ENCODE data around the gene CDON.

CDON gene

DNA sequence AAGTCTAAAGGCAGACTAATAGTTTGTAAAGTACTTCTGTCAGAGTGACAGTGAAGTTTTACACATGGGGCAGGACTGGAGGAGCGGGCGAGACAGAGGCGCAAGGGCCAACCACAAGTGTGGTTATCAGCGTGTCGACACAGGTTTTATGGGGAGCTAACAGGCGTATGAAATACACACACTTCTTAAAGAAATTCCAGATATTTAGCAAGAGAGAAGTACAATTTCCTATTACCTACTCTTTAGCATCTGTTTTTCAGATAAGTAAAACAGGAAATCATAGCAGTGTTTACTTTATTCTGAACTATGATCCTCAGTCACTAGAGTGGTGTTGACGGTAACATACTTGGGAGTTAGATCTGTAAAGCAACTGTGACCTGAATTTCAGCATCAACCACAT lies 94.3 kb downstream of the CDON start:
- no peaks in the 10 kb centered on the region for H3K9me3 ChIP-seq (ENCODE audit: insufficient read depth, low read length, severe bottlenecking)
- TF ChIP-seq, protein P1, sequence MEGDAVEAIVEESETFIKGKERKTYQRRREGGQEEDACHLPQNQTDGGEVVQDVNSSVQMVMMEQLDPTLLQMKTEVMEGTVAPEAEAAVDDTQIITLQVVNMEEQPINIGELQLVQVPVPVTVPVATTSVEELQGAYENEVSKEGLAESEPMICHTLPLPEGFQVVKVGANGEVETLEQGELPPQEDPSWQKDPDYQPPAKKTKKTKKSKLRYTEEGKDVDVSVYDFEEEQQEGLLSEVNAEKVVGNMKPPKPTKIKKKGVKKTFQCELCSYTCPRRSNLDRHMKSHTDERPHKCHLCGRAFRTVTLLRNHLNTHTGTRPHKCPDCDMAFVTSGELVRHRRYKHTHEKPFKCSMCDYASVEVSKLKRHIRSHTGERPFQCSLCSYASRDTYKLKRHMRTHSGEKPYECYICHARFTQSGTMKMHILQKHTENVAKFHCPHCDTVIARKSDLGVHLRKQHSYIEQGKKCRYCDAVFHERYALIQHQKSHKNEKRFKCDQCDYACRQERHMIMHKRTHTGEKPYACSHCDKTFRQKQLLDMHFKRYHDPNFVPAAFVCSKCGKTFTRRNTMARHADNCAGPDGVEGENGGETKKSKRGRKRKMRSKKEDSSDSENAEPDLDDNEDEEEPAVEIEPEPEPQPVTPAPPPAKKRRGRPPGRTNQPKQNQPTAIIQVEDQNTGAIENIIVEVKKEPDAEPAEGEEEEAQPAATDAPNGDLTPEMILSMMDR (IDR thresholded peaks at IDR 0.05; ENCODE audit: borderline replicate concordance, extremely low read depth, low read length, poor library complexity, severe bottlenecking): no peak
- TF ChIP-seq EZH2 (IDR thresholded peaks at IDR 0.05; ENCODE audit: borderline replicate concordance, low read depth, low read length, severe bottlenecking): no peak
- no peaks in the 10 kb centered on the region for H3K79me2 ChIP-seq (ENCODE audit: insufficient read depth, low read length)
- H3K27me3 ChIP-seq (ENCODE audit: insufficient read depth, low read length, poor library complexity): no peaks in the 10 kb centered on the region
- no peak overlapping the region for H3K27ac ChIP-seq (ENCODE audit: low read length)
- no peaks in the 10 kb centered on the region for H3K36me3 ChIP-seq (ENCODE audit: insufficient read depth, low read length)
- H3K4me1 ChIP-seq (ENCODE audit: insufficient read depth, low read length): no peaks in the 10 kb centered on the region; the same call in 1 of the 2 replicates
- no peak overlapping the region for H3K4me3 ChIP-seq (ENCODE audit: low read depth in 1 of 2, low read length in 2 of 2)
- H4K20me1 ChIP-seq (ENCODE audit: insufficient read depth, low read length): no peaks in the 10 kb centered on the region
- ATAC-seq (ENCODE audit: insufficient read depth, low read depth) (peak; percentile 77), DNase-seq (peak; percentile 33)
- H2AFZ ChIP-seq (ENCODE audit: low read depth, low read length): no peak overlapping the region
- H3K9ac ChIP-seq (ENCODE audit: low read depth, low read length): no peak overlapping the region
- H3K4me2 ChIP-seq (ENCODE audit: insufficient read depth, low read length): no peak overlapping the region

DNA sequence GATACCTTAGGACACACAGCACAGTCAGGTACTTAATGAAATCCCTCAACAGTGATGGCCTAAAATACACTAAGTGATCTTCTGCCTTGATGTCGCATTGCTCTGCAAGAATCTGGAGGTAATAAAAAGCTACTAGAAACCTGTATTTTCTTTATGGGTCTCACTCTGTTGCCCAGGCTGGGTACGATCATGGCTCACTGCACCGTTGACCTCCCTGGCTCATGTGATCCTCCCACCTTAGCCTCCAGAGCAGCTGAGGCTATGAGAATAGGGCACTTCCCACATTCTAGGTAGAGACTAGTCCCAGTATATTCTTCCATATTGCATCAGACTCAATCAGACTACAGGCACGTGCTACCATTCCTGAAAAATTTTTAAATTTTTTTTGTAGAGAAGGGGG lies 95.2 kb downstream of the CDON start:
- ATAC-seq (ENCODE audit: insufficient read depth, low read depth): no peak
- Histone ChIP-seq H3K4me1 (ENCODE audit: insufficient read depth, low read length) (no peaks in the 10 kb centered on the region; the same call in 1 of the 2 replicates), H2AFZ (ENCODE audit: low read depth, low read length) (no peak overlapping the region), H4K20me1 (ENCODE audit: insufficient read depth, low read length) (no peaks in the 10 kb centered on the region), H3K79me2 (ENCODE audit: insufficient read depth, low read length) (no peaks in the 10 kb centered on the region), H3K4me3 (ENCODE audit: low read depth in 1 of 2, low read length in 2 of 2) (no peak overlapping the region), H3K9ac (ENCODE audit: low read depth, low read length) (no peak overlapping the region), H3K27me3 (ENCODE audit: insufficient read depth, low read length, poor library complexity) (no peaks in the 10 kb centered on the region), H3K9me3 (ENCODE audit: insufficient read depth, low read length, severe bottlenecking) (no peaks in the 10 kb centered on the region), H3K36me3 (ENCODE audit: insufficient read depth, low read length) (no peaks in the 10 kb centered on the region), H3K4me2 (ENCODE audit: insufficient read depth, low read length) (no peak overlapping the region), H3K27ac (ENCODE audit: low read length) (no peak overlapping the region)
- TF ChIP-seq, protein P1 (IDR thresholded peaks at IDR 0.05; ENCODE audit: borderline replicate concordance, extremely low read depth, low read length, poor library complexity, severe bottlenecking): no peak
- no peak for TF ChIP-seq EZH2 (IDR thresholded peaks at IDR 0.05; ENCODE audit: borderline replicate concordance, low read depth, low read length, severe bottlenecking)
- no peak for DNase-seq

DNA sequence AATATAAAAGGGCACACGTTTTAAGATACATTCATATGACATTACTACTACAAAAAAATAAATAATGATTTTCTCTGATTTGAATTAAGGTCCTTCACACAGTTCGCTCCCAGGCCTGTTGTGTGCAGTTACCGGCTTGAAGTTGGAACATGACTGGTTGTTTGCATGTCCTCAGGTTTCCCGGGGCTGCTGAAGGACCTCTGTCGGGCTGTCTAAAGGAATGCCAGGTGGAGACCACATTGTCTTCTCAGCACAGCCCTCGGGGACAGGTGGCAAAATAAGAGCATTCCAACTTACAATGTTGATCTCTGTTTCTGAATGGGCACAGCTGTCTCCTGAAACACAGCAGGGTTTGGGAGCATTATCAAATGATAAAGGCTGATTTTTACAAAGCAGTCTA lies 101.9 kb downstream of the CDON start:
- Histone ChIP-seq H3K4me2 (ENCODE audit: insufficient read depth, low read length) (no peak overlapping the region), H3K9me3 (ENCODE audit: insufficient read depth, low read length, severe bottlenecking) (no peaks in the 10 kb centered on the region), H3K36me3 (ENCODE audit: insufficient read depth, low read length) (no peaks in the 10 kb centered on the region), H2AFZ (ENCODE audit: low read depth, low read length) (no peak overlapping the region), H4K20me1 (ENCODE audit: insufficient read depth, low read length) (no peaks in the 10 kb centered on the region), H3K79me2 (ENCODE audit: insufficient read depth, low read length) (no peaks in the 10 kb centered on the region), H3K9ac (ENCODE audit: low read depth, low read length) (no peak overlapping the region), H3K4me3 (ENCODE audit: low read depth in 1 of 2, low read length in 2 of 2) (no peak overlapping the region), H3K27me3 (ENCODE audit: insufficient read depth, low read length, poor library complexity) (no peaks in the 10 kb centered on the region), H3K4me1 (ENCODE audit: insufficient read depth, low read length) (no peaks in the 10 kb centered on the region), H3K27ac (ENCODE audit: low read length) (no peak overlapping the region)
- ATAC-seq (ENCODE audit: insufficient read depth, low read depth) (no peak), DNase-seq (no peak)
- TF ChIP-seq EZH2 (IDR thresholded peaks at IDR 0.05; ENCODE audit: borderline replicate concordance, low read depth, low read length, severe bottlenecking): no peak
- TF ChIP-seq, protein P1 (IDR thresholded peaks at IDR 0.05; ENCODE audit: borderline replicate concordance, extremely low read depth, low read length, poor library complexity, severe bottlenecking): no peak

DNA sequence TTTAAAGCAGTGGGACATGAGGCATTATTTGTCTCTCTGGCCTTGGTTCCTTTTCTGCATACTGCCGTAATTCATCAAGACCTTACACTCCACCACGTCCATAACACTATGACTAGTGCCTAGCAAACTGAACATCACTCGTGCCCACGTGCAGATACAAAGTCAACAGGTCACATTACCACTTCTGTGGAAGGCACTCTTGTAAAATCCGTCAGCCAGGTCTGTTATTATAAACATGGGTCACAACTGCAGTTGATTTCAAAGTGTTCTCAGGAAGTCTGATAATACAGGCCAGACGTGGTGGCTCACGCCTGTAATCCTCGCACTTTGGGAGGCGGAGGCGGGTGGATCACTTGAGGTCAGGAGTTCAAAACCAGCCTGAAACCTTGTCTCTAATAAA lies 102.7 kb downstream of the CDON start:
- H4K20me1 ChIP-seq (ENCODE audit: insufficient read depth, low read length): no peaks in the 10 kb centered on the region
- no peak overlapping the region for H3K4me3 ChIP-seq (ENCODE audit: low read depth in 1 of 2, low read length in 2 of 2)
- H3K9me3 ChIP-seq (ENCODE audit: insufficient read depth, low read length, severe bottlenecking): no peaks in the 10 kb centered on the region
- no peaks in the 10 kb centered on the region for H3K4me1 ChIP-seq (ENCODE audit: insufficient read depth, low read length)
- H3K27ac ChIP-seq (ENCODE audit: low read length): no peak overlapping the region
- H2AFZ ChIP-seq (ENCODE audit: low read depth, low read length): no peak overlapping the region
- TF ChIP-seq, protein P1 (IDR thresholded peaks at IDR 0.05; ENCODE audit: borderline replicate concordance, extremely low read depth, low read length, poor library complexity, severe bottlenecking): no peak
- TF ChIP-seq EZH2 (IDR thresholded peaks at IDR 0.05; ENCODE audit: borderline replicate concordance, low read depth, low read length, severe bottlenecking): no peak
- no peak for DNase-seq
- no peaks in the 10 kb centered on the region for H3K36me3 ChIP-seq (ENCODE audit: insufficient read depth, low read length)
- H3K4me2 ChIP-seq (ENCODE audit: insufficient read depth, low read length): no peak overlapping the region
- no peaks in the 10 kb centered on the region for H3K27me3 ChIP-seq (ENCODE audit: insufficient read depth, low read length, poor library complexity)
- H3K9ac ChIP-seq (ENCODE audit: low read depth, low read length): no peak overlapping the region
- no peaks in the 10 kb centered on the region for H3K79me2 ChIP-seq (ENCODE audit: insufficient read depth, low read length)
- no peak for ATAC-seq (ENCODE audit: insufficient read depth, low read depth)

Data from DND-41 (cell line).